ENCODE results near the gene VPS35.

The VPS35 gene

DNA sequence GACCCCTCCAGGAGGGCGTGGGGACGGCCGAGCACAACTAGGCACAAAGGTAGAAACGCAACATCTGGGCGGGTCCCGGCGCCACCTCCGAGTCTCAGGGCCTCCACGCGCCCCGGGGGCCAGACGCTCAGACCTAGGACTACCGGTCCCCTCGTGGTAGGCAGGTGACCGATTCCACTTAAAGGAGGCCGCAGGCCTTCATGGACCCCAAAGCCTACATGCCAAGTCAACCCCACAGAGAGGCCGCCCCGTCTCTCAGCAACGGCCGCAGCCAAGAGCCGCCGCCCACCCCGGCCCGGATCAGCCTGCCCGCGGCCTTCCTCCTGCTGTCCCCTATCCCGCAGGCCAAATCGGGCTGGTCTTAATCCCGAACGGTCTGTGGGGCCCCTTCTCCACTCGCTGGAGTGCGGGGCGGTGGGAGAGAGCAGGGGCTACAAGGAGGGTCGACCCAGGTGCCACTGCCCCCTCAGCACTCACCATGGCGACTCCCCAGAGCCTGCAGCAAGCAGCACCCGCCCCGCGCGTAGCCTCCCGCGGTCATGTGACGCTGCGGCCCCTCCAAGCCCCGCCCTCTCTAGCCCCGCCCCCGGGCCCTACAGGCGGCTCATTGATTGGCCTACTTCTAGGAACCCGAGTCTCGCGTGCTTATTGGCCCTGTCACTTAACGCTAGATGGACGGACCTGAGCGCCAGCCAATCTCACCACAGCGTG is at the start of gene VPS35:
Gene VPS35 (minus strand): TSS at position 525 of the 711 bp plus-strand sequence. CDS start 45 bp downstream, at position 480.
- DNase-seq: peak; percentile 91

DNA sequence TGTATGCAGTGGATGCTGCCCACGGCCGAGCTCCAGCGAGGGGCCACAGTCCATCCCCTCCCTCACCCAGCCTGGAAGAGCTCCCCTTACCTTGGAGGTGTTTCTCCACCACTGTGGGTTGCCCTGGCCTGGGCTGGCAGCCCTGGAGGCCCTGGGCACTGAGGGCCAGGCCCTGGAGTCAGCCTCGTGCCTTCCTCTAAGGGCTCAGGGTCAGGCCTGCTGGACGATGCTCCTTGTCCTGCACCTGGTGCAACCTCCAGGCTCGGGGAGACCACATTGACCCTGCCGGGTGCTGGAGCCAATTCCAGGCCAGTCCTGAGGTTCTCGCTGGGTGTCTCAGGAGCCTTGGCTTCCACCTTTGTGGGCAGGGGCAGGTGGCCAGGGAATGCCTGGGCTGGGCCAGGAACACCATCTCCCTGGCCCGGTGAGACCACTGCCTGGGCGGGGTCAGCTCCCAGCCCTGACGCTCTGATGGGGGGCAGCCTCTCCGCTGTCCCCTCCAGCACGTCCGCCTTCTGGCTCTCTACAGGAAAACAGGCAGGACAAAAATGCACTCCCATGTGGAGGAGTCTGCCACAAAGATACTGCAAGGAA is 48.7 kb upstream of the VPS35 start:
- no peak for DNase-seq

DNA sequence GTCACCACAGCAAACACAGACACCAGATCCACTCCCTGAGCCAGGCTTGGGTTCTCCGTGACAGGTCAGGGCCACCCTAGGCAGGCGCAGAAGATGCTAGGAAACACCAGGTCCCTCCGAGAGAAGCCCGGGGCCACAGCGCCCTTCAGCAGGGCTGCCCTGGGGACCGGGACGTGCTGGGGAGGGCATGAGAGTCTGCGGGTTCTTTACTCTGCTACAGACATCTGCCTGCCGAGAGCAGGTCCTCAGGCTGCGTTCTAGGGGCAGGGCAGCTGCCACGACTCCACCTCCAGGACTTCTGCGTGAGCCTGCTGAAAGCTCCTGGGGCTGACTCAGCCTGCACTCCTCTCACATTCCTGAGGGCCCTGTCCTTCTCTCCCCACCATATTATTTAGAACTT is 47.7 kb upstream of the VPS35 start:
- DNase-seq: no peak

DNA sequence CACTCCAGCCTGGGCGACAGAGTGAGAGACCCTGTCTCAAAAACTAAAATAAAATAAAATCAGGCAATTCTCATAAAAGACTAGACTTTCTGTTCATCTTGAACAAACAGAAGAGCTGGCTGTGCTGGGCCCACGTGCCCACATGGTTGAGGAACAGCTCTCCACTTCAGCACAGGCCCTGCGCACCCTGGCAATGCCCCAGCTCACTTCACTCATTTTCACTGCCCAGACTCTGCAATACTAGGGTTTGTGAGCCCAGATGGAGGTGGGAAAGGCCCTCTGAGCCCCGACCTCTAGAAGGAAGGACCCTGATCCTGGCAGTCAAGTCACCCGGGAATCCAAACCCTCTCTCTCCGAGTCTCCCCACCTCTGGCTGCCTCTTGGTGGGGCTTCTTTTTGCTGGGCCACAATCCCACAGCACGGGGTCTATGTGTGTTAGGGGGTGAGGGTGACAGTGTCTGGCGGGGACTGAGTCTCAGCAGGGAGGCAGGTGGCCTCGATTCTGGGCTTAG is 44.4 kb upstream of the VPS35 start:
- DNase-seq: no peak

DNA sequence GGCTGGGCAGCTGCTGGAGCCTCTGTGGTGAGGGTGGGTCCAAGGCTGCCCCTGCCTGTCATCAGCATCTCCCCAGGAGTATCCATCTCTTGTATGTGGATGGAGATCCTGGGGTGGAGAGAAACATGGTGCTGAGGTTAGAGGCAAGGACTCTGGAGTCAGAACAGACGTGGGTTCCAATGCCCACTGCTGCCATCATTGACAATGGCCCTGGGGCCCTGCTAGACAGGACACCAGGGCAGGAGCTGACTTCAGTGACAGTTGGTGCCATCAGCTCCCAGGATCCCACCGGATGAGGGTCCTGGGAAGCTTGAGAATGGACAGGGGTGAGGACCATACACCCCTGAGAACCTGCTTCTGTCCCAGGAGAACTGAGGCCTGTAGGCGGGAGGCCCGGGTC is 43.6 kb upstream of the VPS35 start:
- no peak for DNase-seq

DNA sequence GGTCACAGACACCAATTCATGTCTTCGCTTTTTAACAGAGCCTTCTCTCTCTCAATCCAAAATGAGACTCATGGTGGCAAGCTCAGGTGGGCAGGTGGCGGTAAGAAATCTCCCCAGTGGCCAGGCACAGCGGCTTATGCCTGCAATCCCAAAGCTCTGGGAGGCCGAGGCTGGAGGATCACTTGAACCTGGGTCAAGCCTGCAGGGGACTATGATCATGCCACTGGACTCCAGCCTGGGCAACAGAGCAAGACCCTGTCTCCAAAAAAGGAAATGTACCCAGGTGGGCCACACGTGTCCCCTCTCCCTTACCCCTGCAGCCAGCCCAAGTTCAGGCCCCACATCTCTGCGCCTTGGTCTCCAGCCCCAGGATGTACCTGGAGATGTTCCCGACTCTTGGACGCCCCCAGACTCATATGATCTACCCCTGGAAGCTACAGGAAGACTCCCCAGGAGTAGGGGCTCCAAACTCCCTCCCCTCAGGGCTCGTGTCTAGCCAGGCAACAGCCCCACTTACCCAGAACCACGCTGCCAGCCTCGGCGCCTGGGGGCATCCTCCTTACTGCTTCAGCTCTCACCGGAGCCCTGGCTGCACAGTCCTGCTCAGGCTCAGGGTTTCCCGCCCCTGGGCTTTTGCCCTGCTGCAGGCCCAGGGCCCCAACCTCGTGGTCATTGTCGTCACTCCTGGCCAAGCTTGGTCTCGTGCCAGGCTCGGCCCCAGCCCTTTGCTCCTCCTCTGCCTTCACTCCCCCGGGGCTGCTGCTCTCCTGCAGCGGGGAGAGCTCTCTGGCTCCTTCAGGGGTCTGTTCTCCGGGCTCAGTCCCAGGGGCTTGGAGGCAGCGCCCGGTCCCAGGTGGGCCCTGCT is 42.9 kb upstream of the VPS35 start:
- no peak for DNase-seq

DNA sequence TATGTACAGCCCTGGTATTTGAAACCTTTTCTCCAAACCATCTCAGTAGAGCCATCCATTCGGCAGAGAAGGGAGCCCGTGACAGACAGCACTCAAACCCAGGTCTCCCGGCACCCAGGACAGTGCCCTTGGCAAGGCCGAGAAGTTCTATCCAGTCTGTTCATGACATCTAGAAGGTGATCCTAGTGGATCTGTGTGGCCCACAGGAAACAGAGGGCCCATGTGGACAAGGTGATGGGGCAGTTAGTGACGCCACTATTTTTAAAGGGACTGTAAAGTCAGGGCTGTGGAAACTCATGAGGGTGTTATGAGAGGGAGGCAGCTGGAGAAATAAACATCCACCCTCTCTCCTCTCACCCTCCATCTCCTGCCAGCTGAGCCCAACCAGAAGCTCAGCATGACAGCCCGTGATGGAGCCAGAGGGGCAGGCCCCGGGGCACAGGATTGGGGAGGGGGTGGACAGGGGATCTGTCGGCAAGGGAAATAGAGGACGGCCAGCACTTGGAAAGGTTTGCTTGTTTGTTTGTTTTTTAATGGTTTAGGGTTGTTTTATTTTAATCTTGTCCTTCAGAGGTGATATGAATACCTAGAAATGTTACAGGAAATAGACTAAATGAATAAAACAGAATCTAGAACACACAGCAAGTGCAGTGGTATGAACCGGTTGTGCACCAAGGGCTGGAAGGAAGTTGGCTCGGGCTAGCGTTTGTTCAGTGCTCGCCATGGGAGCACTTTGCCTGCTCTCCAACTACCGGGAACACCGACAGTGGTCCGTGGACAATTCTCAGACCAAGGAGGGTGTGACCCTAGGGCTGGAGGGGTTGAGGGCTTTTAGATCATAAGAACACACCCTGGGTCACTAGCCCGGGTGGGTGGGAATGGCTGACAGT is 42.1 kb upstream of the VPS35 start:
- no peak for DNase-seq

DNA sequence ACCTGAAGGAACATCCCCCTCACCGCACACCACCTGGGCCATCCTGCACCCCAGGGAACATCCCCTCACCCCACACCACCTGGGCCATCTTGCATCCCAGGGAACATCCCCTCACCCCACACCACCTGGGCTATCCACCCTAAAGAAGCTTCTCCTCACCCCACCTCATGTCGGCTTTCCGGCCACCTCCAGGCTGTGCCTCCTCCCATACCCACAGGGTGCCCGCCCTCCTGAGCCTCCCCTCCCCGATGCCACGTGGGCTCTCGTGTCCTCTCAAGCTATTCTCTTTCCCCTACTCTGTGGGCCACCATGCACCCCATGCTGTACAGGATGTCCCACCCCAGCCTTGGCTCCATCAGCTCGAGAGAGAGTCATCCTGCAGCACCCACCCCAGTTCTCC is 41.1 kb upstream of the VPS35 start:
- DNase-seq: no peak

DNA sequence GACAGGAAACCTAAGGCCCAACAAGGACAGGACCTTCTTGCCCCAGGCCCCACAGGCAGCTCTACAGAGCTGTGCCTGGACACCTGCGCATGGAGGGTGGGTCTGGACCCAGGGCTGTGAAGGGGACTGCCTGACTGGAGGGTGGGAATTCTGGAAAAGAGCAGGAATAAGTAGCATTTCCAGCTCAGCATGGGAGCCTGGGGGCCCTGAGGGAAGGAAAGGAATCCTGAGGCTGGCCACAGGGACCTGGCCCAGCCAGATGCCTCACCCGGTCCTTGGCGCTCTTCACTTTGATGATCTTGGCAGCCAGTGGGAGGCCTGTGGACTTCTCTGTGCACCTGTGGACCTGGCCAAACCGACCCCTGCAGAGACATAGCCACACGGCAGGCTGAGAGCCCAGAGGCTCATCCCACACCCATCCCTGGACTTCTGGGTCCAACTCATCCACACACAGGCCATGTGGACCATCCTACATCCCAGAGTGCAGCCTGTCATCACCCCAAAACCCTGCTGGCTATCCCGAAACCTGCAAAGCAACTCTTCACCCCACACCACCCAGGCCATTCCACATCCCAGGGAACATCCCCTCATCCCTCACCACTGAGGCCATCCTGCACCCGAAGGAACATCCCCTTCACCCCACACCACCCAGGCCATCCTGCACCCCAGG is 40.5 kb upstream of the VPS35 start:
- DNase-seq: no peak

DNA sequence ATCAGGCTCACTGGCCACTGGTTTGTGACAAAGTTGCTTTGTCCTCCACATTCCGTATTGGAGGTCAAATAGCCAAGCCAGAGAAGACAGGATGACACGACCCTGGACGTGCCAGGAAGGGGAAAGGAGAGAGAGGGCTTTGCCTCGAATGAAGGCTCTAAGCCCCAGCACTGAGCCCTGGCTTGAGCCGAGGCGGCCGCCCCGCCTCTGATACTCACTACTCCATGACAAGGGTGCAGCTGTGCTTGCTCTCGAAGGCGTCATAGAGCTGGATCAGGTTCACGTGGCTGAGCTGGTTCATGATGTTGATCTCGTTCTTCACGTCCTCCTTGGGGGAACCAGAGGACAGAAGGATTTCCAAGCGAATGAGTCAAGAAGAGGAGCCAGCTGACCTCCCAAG is 39.8 kb upstream of the VPS35 start:
- no peak for DNase-seq

DNA sequence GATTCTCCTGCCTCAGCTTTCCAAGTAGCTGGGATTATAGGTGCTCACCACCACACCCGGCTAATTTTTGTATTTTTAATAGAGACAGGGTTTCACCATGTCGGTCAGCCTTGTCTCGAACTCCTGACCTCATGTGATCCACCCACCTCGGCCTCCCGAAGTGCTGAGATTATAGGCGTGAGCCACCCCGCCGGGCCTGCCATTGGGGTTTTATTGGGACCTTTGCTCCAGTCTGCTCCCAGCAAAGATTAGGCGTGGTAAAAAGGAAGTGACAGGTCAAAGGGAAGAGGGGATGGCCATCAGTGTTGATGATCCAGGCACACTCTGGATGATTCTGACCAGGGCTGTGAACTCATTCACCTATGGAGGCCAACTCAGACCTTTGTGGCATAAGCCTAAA is 38.7 kb upstream of the VPS35 start:
- DNase-seq: no peak

DNA sequence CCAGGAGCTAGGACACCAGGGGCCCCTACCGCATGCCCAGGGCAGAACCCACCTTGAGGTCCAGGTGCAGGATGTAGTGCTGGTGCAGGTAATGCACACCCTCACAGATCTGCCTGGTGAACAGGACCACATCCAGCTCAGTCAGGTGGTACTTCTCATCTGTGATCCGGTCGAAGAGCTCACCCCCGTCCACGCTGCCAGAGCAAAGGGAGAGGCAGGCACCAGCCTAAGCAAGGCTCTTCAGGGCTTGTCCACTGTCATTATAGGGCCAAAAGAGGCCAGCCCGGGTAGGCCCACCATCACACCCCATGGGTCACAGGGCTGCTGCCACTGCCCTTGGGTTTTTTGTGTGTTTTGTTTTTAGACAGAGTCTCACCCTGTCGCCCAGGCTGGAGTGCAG is 38.2 kb upstream of the VPS35 start:
- DNase-seq: no peak

DNA sequence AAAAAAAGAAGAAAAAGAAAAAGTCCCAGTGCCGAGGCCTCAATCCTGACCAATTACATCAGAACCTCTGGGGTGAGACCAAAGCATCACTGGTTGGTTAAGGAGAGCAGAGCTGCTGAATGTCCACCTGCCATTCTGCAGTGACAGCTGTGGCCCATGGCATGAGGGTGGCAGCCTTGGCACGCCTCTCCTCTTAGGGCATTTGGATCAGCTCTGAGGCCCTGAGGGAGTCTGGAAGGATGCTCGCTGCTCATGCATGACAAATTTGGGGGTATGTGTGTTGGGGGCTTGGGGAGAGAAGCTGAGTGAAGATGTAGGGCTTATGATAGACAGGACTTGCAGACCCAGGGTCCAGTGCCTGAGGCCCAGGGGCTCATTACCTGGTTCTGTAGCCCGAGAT is 32.9 kb upstream of the VPS35 start:
- DNase-seq: no peak

DNA sequence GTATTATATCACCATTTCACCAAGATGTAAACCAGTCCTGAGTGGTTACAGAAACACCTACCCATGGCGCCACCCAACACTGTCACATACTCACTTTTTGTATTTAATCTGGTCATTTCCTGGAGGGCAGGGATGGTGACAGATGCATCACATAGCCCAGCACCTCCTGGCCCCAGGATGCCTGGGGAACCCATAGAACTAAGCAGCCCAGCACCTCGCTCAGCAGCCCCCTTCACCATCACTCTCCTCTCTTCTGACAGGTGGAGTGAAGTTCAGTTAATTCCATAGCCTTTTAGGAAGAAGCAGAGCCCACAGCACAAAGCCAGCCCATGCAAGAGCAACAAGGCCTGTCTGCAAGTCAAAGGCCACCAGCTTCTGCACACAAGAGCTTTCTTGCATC is 31.6 kb upstream of the VPS35 start:
- DNase-seq: no peak

DNA sequence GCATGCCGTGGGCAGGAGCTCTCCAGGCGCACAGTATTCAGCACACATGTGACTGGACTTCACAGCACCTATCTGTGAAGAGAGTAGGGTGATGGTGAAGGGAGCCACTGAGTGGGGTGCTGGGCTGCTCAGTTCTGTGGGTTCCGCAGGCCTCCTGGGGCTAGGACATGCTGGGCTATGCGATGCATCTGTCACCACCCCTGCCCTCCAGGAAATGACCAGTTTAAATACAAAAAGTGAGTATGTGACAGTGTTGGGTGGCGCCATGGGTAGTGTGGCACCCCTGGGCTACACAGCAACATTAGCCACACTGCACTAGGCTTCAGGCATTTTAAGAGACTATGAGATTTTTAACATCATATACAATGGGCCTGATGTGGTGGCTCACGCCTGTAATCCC is 30.6 kb upstream of the VPS35 start:
- no peak for DNase-seq

DNA sequence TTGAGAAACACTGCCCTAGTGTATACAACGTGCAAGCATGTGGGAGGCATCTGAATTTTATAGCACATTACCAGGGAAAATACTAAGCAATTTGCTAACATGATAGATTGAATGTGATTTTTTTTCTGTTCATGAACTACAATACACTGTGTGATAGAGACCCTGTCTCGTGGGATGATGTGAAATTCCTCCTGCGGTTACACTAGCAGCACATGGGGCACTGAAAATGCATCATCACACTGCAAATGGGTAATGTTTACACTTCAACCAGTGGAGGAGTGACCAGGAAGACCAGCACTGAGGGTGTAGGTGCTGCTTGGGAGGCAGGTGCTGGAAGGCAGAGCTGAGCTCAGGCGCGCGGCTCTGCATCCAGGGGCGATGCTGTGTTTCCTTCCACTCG is 29.2 kb upstream of the VPS35 start:
- no peak for DNase-seq

DNA sequence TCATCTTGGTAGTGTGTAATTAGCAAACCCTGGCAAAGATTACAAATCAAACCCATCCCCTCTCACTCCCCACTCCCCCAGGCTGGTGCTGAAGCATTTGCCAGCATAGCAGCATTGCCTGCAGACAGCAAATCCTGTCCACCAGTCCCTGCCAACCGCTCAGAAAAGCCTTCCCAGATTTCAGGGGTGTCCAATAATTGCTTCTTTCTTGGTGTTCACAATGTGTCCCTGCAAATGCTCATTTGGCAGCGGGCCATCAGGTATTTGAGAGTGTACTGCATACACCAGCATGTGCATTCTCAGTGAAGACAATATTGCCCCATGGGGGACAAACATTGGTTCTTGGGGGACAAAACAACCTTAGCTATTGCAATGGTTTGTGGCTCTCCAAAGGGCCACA is 28.7 kb upstream of the VPS35 start:
- DNase-seq: no peak

DNA sequence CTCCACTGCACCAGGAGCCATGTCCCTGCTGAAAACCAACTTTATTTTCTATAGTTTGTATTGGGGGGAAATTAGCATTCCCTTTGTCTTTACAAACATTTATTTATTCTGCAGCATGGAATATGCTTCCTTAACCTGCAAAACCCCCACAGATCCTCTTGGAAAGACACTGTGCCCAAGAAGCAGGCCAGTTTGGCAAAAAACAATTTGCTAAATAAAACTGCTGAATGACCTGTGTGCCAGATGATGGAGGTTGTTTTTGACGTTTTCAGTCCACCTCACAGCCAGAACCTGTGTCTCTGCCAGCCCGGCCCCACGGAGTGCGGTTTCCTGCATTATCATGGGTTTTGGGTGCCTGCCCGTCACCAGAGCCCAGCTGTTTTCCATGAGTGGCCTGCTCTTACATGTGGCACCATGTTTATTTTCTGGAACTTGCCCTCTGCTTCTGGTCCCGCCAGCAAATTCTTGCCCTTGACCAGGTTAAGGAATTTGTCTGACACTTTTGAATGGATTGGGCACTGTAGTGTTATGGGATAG is 26.9 kb upstream of the VPS35 start:
- no peak for DNase-seq

DNA sequence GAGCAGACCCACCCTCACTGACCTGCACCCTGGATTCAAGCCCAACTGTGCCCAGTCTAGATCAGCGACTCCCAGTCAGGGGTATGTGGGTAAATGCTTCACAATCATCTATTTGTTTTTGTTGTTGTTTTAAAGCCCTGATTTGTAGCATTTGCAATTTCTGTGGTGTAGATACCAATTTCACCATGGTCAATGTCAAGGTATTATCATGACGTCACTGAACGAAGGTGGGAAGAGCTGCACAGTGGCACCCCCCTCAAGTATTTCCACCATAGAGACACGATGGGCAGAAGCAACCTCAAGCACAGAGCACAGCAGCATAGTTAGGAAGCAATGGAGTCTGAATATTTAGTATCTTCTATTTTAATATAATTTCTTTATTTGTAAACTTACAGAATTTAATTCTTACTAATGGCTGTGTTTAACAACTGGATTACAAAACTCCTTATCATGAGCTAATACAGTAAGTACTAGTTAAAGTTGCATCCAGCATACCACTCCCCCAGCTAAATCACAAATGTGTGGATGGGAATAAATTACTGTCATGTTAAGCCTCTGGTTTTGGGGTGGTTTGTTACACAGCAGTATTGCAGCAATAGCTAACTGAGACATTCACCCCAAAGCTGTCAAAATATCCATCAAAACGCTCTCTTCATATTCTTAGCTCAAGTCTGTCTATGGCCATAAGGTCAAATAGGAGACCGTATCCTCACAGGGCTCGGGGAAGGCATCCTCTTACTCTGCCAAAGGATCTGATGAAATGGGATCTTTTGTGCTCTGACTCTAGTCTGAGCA is 26.0 kb upstream of the VPS35 start:
- DNase-seq: no peak

DNA sequence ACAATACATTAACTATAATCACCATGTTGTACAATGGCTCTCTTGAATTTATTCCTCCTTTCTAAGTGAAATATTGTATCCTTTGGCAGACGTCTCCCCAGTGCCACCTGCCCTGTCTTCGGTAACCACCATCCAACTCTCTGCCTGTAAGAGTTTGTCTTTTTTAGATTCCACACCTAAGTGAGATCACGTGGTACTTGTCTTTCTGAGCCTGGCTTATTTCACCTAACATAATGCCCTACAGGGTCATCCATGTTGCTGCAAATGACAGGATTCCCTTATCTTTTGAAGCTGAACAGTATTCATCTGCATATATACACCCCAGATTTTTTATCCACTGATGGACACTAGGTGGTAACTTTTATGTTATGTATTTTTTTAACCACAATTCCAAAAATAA is 24.7 kb upstream of the VPS35 start:
- DNase-seq: no peak

DNA sequence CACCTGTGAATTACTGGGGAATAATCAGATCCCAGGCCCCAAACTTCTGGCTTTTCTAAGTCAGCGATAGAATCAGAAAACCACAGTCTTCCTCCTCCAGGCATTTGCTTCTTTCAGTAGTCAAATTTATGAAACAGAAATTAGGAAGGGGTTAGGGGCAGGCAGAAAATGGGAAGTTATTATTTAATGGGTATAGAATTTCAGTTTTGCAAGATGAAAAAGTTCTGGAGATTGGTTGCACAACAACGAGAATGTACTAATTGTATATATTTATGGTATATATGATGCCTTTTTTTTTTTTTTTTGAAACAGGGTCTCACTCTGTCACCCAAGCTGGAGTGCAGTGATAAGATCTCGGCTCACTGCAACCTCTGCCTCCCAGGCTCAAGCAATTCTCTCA is 23.9 kb upstream of the VPS35 start:
- no peak for DNase-seq

All from NCI-H748 treated with DMSO at 0.1 percent for 48 hours (cell line).